C1 segment of cervical spinal cord (tissue), 14 donors: ENCODE results near the gene ACTR5.
"Not testable (repeated sequence)": the region's sequence is repeated elsewhere in the genome, so short reads cannot be mapped to it uniquely, and the experiment has no call there.

Experiments used
- DNase-seq, 14 donors: peaks; one replicate each; lab custom pipeline; 2025; lab: John Stamatoyannopoulos, UW

ACTR5 gene

GRCh38 chr20:38764567-38765318, 16.5 kb downstream of the ACTR5 start:
- DNase-seq, result no peak

GRCh38 chr20:38766071-38766470, 17.8 kb downstream of the ACTR5 start:
- DNase-seq, result no peak

GRCh38 chr20:38769376-38770295, 21.4 kb downstream of the ACTR5 start:
- DNase-seq, result no peak

- no peak for DNase-seq
Measured at GRCh38 chr20:38770546-38770945, 22.3 kb downstream of the ACTR5 start.

- no peak for DNase-seq
Measured at GRCh38 chr20:38770970-38771369, 22.7 kb downstream of the ACTR5 start.

GRCh38 chr20:38771621-38772020, 23.4 kb downstream of the ACTR5 start:
- DNase-seq, result no peak

- no peak for DNase-seq
Measured at GRCh38 chr20:38774167-38774566, 25.9 kb downstream of the ACTR5 start.

- no peak for DNase-seq
Measured at GRCh38 chr20:38776363-38776762, 28.1 kb downstream of the ACTR5 start.

GRCh38 chr20:38779247-38780097, 31.2 kb downstream of the ACTR5 start:
- DNase-seq, result no peak

GRCh38 chr20:38782275-38782674, 34.0 kb downstream of the ACTR5 start:
- DNase-seq, result no peak

GRCh38 chr20:38787870-38788269, 39.6 kb downstream of the ACTR5 start:
- DNase-seq, result no peak

- no peak for DNase-seq
Measured at GRCh38 chr20:38789503-38790199, 41.4 kb downstream of the ACTR5 start.

GRCh38 chr20:38790200-38791053, 42.2 kb downstream of the ACTR5 start:
- peak in 1 of 14 donors; percentile 3 for DNase-seq

- DNase-seq, result no peak
Measured at GRCh38 chr20:38791291-38791690, 43.0 kb downstream of the ACTR5 start.

GRCh38 chr20:38791940-38792339, 43.7 kb downstream of the ACTR5 start:
- no peak for DNase-seq

- not testable (repeated sequence) for DNase-seq
Measured at GRCh38 chr20:38794057-38794456, 45.8 kb downstream of the ACTR5 start.

GRCh38 chr20:38798266-38798665, 50.0 kb downstream of the ACTR5 start:
- DNase-seq, result no peak

- no peak for DNase-seq
Measured at GRCh38 chr20:38799203-38799602, 50.9 kb downstream of the ACTR5 start.

- DNase-seq, result no peak
Measured at GRCh38 chr20:38800882-38801281, 52.6 kb downstream of the ACTR5 start.

- DNase-seq, result no peak
Measured at GRCh38 chr20:38804221-38804620, 56.0 kb downstream of the ACTR5 start.
